GM21381 (cell line): Measurements from ENCODE around the gene PHLPP2.

ENCODE experiments used
- ATAC-seq: cut with Tn5 transposase; IDR thresholded peaks from one replicate; pipeline ENCODE4 v1.9.1; 2021; ENCODE audit warnings: mild to moderate bottlenecking, moderate library complexity; ENCODE audit not compliant: unreplicated experiment

Gene PHLPP2

DNA sequence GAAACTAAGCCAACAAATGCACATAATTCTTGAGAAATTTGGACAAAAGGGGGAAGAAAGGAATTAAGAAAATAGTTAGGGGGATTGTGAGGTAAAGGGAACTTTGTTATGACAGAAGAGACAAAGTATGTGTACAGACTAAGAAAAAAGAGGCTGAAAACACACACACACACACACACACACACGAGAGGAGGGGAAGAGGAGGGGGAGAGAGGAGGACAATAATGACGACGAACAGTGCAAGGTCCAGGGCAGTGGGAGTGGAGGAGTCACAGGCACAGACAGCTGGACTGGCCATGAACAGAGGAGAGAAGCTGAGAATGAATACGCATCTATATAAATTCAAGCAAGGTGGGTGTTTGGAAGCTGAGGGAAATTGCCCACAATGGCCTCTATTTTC is 54.0 kb downstream of the PHLPP2 start:
- no peak for ATAC-seq

DNA sequence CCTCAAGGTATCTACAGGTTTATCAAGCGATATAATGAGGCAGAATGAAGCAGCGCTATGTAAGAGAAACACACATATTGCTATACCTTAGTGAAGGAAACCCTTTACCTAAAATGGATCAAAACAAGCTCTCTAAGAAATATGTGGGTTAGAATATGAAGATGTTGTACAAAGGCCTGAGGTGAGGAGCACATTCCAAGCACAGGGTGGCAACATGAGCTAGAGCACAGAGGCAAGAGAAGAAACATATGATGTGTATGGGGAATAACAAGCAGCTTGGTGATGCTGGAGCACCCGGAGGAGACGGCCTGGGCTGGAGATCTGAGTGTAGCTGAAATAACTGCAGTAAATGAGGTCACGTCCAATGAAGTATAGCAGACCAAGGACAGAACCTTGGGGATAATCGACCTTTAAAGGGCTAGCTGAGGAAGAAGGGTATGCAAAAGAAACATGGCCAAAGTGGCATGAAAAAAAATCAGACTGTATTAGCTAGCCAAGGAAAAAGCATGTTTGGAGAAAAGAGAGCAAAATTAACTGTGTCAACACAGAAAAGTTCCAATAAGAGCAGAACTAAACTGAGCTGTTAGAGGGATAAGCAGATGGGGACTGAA is 54.5 kb downstream of the PHLPP2 start:
- ATAC-seq, result no peak

GRCh38 chr16:71666928-71667707 is 57.4 kb downstream of the PHLPP2 start:
- ATAC-seq, result no peak

DNA sequence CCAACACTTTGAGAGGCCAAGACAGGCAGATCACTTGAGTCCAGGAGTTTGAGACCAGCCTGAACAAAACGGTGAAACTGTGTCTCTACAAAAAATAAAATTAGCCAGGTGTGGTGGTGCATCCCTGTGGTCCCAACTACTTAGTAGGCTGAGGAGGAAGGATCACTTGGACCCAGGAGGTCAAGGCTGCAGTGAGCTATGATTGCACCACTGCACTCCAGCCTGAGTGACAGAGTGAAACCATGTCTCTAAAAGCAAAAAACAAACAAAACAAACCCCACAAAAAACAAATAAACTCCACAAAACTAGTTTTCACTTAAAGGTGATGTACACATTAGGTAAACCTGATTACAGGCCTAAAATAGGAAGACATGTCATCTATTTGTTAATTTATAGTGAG is 58.2 kb downstream of the PHLPP2 start:
- no peak for ATAC-seq

DNA sequence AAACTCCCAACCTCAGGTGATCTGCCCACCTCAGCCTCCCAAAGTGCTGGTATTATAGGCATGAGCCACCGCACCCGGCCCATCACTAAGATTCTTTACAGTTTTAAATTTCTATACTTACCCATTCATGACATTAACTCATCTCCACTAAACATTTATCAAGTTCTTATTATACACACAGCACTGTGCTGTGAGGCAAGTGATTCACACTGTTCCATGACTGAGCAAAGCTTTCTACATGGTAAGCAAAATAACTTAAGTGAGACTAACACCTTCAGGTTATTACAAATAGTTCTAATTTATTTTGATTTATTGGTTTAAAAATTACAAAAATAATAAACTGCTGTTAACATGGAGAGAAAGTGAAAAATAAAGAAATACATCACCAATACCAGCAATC is 65.0 kb downstream of the PHLPP2 start:
- ATAC-seq, result no peak

- ATAC-seq, result no peak
Measured at GRCh38 chr16:71658771-71659170, 65.7 kb downstream of the PHLPP2 start.

- no peak for ATAC-seq
Measured at GRCh38 chr16:71649704-71650103, 74.8 kb downstream of the PHLPP2 start.

- no peak for ATAC-seq
Measured at GRCh38 chr16:71648921-71649320, 75.6 kb downstream of the PHLPP2 start.

DNA sequence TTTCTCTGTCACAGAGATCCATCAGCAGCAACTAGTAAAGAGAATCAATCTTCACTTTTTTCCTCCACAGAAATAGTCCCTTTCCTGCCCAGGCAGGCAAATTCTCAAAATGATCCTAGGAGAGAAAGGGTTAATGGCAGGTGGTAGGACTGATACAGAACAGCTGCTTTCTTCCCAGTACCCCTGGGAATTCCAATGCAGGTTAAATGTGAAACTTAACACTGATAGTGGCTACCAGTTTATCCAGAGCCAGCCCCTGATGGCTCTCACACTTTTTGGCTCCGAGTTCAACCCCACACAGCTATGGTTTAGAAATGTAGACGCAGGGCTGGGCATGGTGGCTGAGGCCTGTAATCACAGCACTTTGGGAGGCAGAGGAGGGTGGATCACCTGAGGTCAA is 76.3 kb downstream of the PHLPP2 start:
- ATAC-seq, result no peak

DNA sequence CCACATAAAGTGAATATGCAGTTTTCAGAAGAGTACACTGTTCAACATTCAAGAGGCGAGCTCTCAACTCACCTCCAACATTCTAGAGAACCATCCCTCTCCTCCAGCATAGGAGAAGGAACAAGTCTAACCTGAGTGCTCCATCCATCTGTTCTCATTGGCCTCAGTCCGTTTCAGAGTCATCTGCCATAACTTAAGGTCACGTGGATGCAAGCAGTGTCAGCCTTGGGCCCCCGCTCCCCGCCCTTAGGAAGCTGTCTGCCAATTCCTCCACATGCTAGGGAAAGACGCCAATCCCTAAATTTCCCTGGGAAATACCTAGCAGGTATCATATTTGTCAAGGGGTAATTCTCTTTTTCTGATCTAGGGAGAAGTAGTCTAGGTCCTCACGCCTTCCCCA is 77.1 kb downstream of the PHLPP2 start:
- ATAC-seq, result no peak

GRCh38 chr16:71645450-71645849 is 79.1 kb downstream of the PHLPP2 start:
- ATAC-seq, result no peak

GRCh38 chr16:71637398-71637797 is 87.1 kb downstream of the PHLPP2 start:
- no peak for ATAC-seq

DNA sequence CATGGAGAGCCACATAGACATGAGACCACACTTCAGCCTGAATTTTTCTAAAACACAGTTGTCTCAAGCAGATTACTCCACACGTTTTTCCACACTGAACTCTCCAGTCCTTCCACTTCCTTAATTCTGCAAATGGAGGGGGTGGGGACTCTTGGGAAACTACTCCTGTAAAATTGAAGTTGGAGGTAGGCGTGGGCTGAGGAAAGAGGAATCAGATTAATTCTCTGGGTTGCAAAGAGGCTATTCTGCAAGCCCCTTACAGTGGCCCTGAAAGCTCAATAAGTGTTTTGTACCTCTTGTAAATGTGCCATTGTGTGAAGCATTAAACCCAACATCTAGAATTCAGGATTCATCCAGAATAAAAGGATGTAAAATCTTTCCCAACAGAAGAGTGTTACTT is 88.9 kb downstream of the PHLPP2 start:
- no peak for ATAC-seq

DNA sequence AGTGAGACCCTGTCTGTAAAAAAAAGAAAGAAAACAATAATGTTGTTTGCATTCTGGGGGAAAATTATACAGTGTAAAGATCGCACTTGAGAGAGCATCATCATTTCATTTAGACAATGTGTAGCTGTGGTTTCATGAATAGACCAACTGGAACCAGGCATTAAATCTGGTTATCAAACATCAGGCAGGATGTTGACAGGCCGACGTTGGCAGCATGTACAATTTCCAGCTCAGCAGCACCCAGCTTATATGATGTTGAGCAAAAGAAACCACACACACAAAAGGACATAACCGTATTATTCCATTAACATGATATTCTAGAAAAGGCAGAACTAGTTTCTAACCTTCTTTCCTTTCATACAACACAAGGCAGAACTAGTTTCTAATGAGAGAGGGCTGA is 92.7 kb downstream of the PHLPP2 start:
- no peak for ATAC-seq

DNA sequence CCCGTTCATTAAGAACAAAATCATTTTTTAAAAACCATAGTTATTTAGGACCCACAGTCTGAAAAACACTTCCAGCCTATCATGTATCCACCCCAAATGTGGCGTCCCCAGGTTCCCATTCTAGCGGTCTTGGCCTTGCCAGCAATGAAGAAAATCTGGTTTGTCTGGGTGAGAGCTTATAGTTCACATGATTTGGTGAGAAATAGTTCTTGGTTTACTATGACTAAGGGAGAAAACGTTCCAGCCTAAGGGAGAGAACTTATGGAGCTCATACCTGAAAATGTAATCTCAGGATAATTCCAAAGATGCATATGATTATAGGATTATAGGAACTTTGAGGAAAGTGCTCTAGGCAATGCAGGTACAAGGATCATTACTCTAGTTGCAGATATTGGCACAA is 93.7 kb downstream of the PHLPP2 start:
- no peak for ATAC-seq

DNA sequence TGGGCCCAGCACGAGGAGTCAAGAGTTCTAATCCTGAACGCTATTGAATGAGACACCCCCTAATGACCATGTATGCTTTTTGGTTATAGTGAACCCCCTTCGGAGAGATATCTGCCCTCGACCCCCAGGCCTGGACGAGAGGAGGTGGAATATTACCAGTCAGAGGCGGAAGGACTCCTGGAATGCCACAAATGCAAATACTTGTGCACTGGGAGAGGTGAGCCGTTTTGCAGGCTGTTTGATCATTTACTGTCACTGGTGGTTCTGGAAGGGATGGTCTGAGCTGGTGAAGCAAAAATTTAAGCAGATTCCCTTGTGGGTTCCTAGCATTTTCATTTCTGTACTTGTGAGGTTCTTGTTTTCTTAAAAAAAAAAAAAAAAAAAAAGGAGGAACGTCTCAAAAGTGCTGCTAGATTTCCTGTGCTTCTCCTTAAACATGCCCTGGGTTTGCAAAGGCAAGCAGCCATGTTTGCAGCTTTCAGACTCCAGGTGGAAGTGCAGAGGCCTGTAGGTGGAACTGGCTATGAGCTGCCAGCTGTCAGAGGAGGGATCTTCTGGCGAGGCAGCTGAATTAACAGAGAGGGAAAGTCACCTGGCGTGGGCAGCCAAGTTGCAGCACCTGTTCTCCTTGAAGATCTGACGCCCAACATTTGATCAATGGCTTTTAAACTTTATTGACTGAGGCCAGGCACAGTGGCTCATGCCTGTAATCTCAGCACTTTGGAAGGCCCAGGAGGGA is 95.1 kb downstream of the PHLPP2 start:
- ATAC-seq, result no peak

DNA sequence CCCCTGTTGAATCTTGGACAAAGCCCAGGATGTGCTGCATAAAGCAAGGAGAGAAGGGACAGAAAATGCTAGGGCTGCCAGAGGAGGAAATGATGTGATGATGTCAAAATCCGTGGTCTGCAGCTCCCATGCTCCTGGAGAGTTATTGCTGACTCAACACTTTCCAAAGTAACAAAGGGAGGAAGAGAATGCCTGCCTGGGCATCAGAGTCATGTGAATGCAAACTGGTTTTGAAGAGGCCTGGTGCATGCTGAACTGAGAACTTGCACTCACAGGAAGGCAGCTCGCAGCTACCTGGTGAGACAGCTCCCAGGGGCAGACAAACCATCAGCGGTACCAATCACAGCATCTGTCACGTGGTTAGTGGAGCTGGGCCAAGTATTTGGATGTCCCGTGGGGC is 95.7 kb downstream of the PHLPP2 start:
- no peak for ATAC-seq

- no peak for ATAC-seq
Measured at GRCh38 chr16:71627731-71628181, 96.7 kb downstream of the PHLPP2 start.

- no peak for ATAC-seq
Measured at GRCh38 chr16:71626858-71627213, 97.7 kb downstream of the PHLPP2 start.

DNA sequence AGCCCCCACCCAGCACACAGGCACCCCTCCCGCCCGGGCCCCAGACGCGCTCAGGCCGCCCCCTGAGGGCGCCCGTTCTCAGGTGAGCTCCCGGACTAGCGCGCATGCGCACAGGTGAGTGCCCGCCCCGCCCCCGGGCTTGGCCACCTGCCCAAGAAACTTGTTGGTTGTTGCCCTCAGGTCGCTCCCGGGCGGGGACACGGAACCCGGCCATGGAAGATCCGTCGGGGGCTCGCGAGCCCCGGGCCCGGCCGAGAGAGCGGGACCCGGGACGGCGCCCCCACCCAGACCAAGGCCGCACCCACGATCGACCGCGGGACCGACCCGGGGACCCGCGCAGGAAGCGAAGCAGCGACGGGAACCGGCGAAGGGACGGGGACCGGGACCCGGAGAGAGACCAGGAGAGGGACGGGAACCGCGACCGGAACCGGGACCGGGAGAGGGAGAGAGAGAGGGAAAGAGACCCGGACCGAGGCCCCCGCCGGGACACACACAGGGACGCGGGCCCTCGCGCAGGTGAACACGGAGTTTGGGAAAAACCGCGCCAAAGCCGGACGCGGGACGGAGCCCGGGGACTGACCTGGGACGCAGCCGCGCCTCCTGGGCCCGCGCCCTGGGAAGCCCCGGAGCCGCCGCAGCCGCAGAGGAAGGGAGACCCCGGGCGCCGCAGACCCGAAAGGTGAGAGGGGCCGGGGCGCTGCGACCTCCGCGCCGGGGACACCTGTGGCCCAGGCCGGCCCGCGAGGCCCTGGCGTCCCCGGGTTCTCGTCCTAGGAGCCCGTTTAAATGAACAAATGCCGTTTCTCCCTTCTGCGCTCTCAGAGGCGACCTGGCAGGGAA is 98.3 kb downstream of the PHLPP2 start, which contains the start of gene MARVELD3:
Gene MARVELD3, plus strand, starts transcription at position 167 of the 840 bp plus-strand sequence. Its CDS starts 46 bp downstream, at position 213.
- no peak for ATAC-seq
